Stimulated activated CD4-positive, alpha-beta T cell treated with anti-CD3 and anti-CD28 coated beads, Interleukin-15, amount 100 ng/mL, for 48 hours (primary cell): Measurements from ENCODE around the gene SPATS2.
"Not testable (repeated sequence)": the region's sequence is repeated elsewhere in the genome, so short reads cannot be mapped to it uniquely, and the experiment has no call there.

Source experiments
- DNase-seq, 2 donors: peaks; one replicate each; pipeline ENCODE4 v3.0.0-alpha.2; 2020; ENCODE audit warnings: low read depth in 2 of 2

Gene SPATS2

GRCh38 chr12:49367381-49368239 lies at the start of gene SPATS2:
Gene SPATS2, plus strand, starts transcription at chr12:49367462. Its CDS starts 93,551 bp downstream, at chr12:49461013.
- DNase-seq, result no peak

- not testable (repeated sequence) for DNase-seq
These were observed 46.7 kb upstream of the SPATS2 start for GRCh38 chr12:49320411-49321103.

- DNase-seq, result no peak
These were observed 44.9 kb upstream of the SPATS2 start for GRCh38 chr12:49322367-49322707.

- DNase-seq, result peak; percentile 95 to 96
These were observed 44.3 kb upstream of the SPATS2 start, which contains the start of gene TROAP for GRCh38 chr12:49322708-49323523. Gene TROAP, plus strand, starts transcription at chr12:49323255. Its CDS starts 354 bp downstream, at chr12:49323609.

- DNase-seq, result no peak
These were observed 43.7 kb upstream of the SPATS2 start for GRCh38 chr12:49323524-49324097.

- no peak for DNase-seq
These were observed 41.7 kb upstream of the SPATS2 start for GRCh38 chr12:49325606-49326005.

GRCh38 chr12:49327368-49327767 lies 39.9 kb upstream of the SPATS2 start:
- DNase-seq, result no peak

GRCh38 chr12:49327887-49328286 lies 39.4 kb upstream of the SPATS2 start:
- DNase-seq, result no peak

- DNase-seq, result no peak
These were observed 38.4 kb upstream of the SPATS2 start for GRCh38 chr12:49328816-49329215.

- DNase-seq, result no peak
These were observed 37.1 kb upstream of the SPATS2 start for GRCh38 chr12:49330032-49330619.

GRCh38 chr12:49330631-49331379 lies 36.5 kb upstream of the SPATS2 start:
- DNase-seq, result no peak

GRCh38 chr12:49331380-49332222 lies 35.7 kb upstream of the SPATS2 start:
- DNase-seq, result no peak

GRCh38 chr12:49332441-49332861 lies 34.8 kb upstream of the SPATS2 start:
- no peak for DNase-seq

- no peak for DNase-seq
These were observed 34.3 kb upstream of the SPATS2 start for GRCh38 chr12:49332891-49333371.

GRCh38 chr12:49333778-49334177 lies 33.5 kb upstream of the SPATS2 start:
- DNase-seq, result not testable (repeated sequence)

- DNase-seq, result no peak
These were observed 33.0 kb upstream of the SPATS2 start for GRCh38 chr12:49334226-49334625.

GRCh38 chr12:49334681-49335080 lies 32.6 kb upstream of the SPATS2 start:
- no peak for DNase-seq

- DNase-seq, result no peak
These were observed 31.9 kb upstream of the SPATS2 start for GRCh38 chr12:49335118-49335954.
